B cell (primary cell): Measurements from ENCODE around the gene LTA4H. TPM values are rescaled to one million over a fixed set of nuclear protein-coding genes. Genes with fewer than 3 reads are reported as not detected.

ENCODE experiments used
- ATAC-seq: fragments of 200-7000 bp; cut with Tn5 transposase; one replicate; pipeline ENCODE4 v1.10.0; 2021; ENCODE audit warnings: low read depth, mild to moderate bottlenecking, moderate number of reproducible peaks, moderate library complexity
- CTCF ChIA-PET: fragments of 350-600 bp; sonication (Branson Sonifier 250); formaldehyde crosslinking; loops from one replicate; lab custom pipeline; 2021; ENCODE audit warnings: antibody characterized with exemption, inconsistent platforms; lab: Charles Lee
- POLR2A ChIA-PET: fragments of 350-600 bp; sonication (Branson Sonifier 250); formaldehyde crosslinking; loops from one replicate; lab custom pipeline; 2021; ENCODE audit warnings: antibody characterized with exemption; lab: Charles Lee
- DNase-seq: peaks from one replicate; pipeline ENCODE4 v3.0.0; 2013
- H2AFZ ChIP-seq: 2 replicates; pipeline ENCODE4 v1.6.1; 2012; ENCODE audit warnings: mild to moderate bottlenecking, low read depth, low read length; ENCODE audit not compliant: insufficient read depth, poor library complexity, severe bottlenecking
- H3K27ac ChIP-seq, 2 donors: 1 replicate in 1 of 2; 2 replicates in 1 of 2; pipeline ENCODE4 v1.5.1; 2012 to 2013; ENCODE audit warnings: low read length in 2 of 2, mild to moderate bottlenecking in 2 of 2, moderate library complexity in 1 of 2
- H3K27me3 ChIP-seq, 4 experiments: fragments of 200-600 bp in 1 of 4; sonication (generic) in 1 of 4; replicated peaks in 1 of 4; 1 replicate in 2 of 4; 2 replicates in 2 of 4; pipeline versions ENCODE4 v1.6.1 to v1.7.0; 2013 to 2016; ENCODE audit warnings: low read length in 3 of 4, mild to moderate bottlenecking in 2 of 4, mixed read lengths in 1 of 4, moderate library complexity in 1 of 4; ENCODE audit not compliant: insufficient read depth in 4 of 4, control insufficient read depth in 3 of 4; ENCODE audit errors: control extremely low read depth in 1 of 4
- H3K36me3 ChIP-seq, 2 experiments: replicated peaks in 1 of 2; 1 replicate in 1 of 2; 2 replicates in 1 of 2; pipeline versions ENCODE4 v1.6.1 to v1.7.1; 2013; ENCODE audit warnings: low read length in 1 of 2; ENCODE audit not compliant: insufficient read depth in 2 of 2, control insufficient read depth in 1 of 2; ENCODE audit errors: control extremely low read depth in 1 of 2, extremely low read depth in 1 of 2
- H3K4me1 ChIP-seq, 2 donors: fragments of 200-600 bp in 1 of 2; sonication (generic) in 1 of 2; 1 replicate in 1 of 2; 2 replicates in 1 of 2; pipeline versions ENCODE4 v1.5.1 to v1.6.1; 2013 to 2017; ENCODE audit warnings: low read length in 2 of 2; ENCODE audit not compliant: control insufficient read depth in 2 of 2, insufficient read depth in 2 of 2
- H3K4me2 ChIP-seq: replicated peaks from 2 replicates; pipeline ENCODE3; 2012; ENCODE audit warnings: mild to moderate bottlenecking, low read depth, low read length; ENCODE audit not compliant: poor library complexity, severe bottlenecking
- H3K4me3 ChIP-seq, 5 experiments: fragments of 200-600 bp in 1 of 5; sonication (generic) in 1 of 5; 1 replicate in 3 of 5; 2 replicates in 2 of 5; pipeline versions ENCODE4 v1.5.1 to v1.7.0; 2011 to 2016; ENCODE audit warnings: low read length in 4 of 5, mild to moderate bottlenecking in 4 of 5, low read depth in 2 of 5, control low read depth in 1 of 5, moderate library complexity in 1 of 5; ENCODE audit not compliant: insufficient read depth in 1 of 5; ENCODE audit errors: control extremely low read depth in 1 of 5, extremely low read depth in 1 of 5
- H3K79me2 ChIP-seq: fragments of 200-600 bp; sonication (generic); one replicate; pipeline ENCODE4 v1.6.0; 2016; ENCODE audit warnings: low read length; ENCODE audit not compliant: control insufficient read depth, insufficient read depth
- H3K9ac ChIP-seq: fragments of 200-600 bp; sonication (generic); 2 replicates; pipeline ENCODE4 v1.6.1; 2017; ENCODE audit warnings: mild to moderate bottlenecking, low read length, moderate library complexity
- H3K9me3 ChIP-seq, 3 donors: one replicate each; pipeline versions ENCODE4 v1.6.1 to v1.7.1; 2013; ENCODE audit warnings: low read length in 2 of 3; ENCODE audit not compliant: control insufficient read depth in 2 of 3, insufficient read depth in 1 of 3; ENCODE audit errors: control extremely low read depth in 1 of 3
- H4K20me1 ChIP-seq: 2 replicates; pipeline ENCODE4 v1.6.0; 2012; ENCODE audit warnings: mild to moderate bottlenecking, low read length; ENCODE audit not compliant: insufficient read depth, control insufficient read depth, poor library complexity, severe bottlenecking
- H3K27ac Mint-ChIP-seq: one replicate; pipeline ENCODE4 v1.8.0; 2021; ENCODE audit warnings: mixed read lengths
- H3K27me3 Mint-ChIP-seq: one replicate; pipeline ENCODE4 v1.8.0; 2021; ENCODE audit warnings: mixed read lengths
- H3K4me1 Mint-ChIP-seq: one replicate; pipeline ENCODE4 v1.8.0; 2021; ENCODE audit warnings: mixed read lengths
- H3K4me3 Mint-ChIP-seq: one replicate; pipeline ENCODE4 v1.8.0; 2021; ENCODE audit warnings: mixed read lengths
- H3K9me3 Mint-ChIP-seq: one replicate; pipeline ENCODE4 v1.8.0; 2022; ENCODE audit warnings: mixed read lengths; ENCODE audit not compliant: insufficient read depth
- CTCF ChIP-seq: fragments of 200-600 bp; IDR thresholded peaks from one replicate; pipeline ENCODE4 v1.8.0; 2022; ENCODE audit warnings: antibody characterized with exemption, mild to moderate bottlenecking
- EZH2 ChIP-seq: IDR thresholded peaks from 2 replicates; pipeline ENCODE4 v1.6.1; 2012; ENCODE audit warnings: borderline replicate concordance, low read depth, mild to moderate bottlenecking, moderate library complexity, low read length; ENCODE audit not compliant: insufficient read depth, poor library complexity, severe bottlenecking
- WGBS: methylation state at CpG from one replicate; pipeline ENCODE4 v1.1.5; 2013; ENCODE audit warnings: missing lambda C conversion rate; ENCODE audit not compliant: insufficient coverage; 5-methylcytosine and 5-hydroxymethylcytosine counted together
- intact Hi-C: fragments of 100-400 bp; cut with micrococcal nuclease; formaldehyde crosslinking; loops from one replicate; pipeline ENCODE4 v1.10.0; 2022
- polyA plus RNA-seq: library from polyadenylated mRNA; depleted of rRNA; stranded (reverse); fragments of >200 nt; gene quantifications from 2 replicates; pipeline ENCODE4 v1.2.3, GENCODE V29; 2012
- total RNA-seq, 2 donors: library from RNA; stranded (reverse); fragments of 120-200 nt in 1 of 2; gene quantifications; 1 replicate in 1 of 2; 2 replicates in 1 of 2; pipeline versions ENCODE4 v1.2.3 to v1.2.4, GENCODE V29; 2013 to 2022

Gene LTA4H
- total and polyA plus RNA-seq, 2 donors (not counting 1 experiment from before 2014, with no cell fraction given) = 153 to 167 TPM

DNA sequence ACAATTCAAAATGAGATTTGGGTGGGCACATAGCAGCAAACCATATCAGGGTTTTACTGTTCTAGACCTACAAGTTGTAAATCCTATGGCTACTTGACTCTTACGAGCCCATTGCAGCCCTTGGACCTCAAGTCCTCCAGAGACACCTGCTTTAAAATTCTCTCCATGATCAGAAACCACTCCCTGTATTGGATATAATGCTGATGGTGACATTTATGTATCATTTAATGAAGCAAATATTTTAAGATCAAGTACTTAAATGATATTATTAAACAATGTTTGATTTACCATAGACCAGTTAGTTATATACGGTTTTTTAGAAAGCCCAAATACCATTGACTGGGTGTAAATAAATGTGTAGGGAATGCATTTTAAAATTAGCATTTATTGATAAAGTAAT lies 68.1 kb downstream of the LTA4H start:
- intact Hi-C loops = no loop called here
- POLR2A ChIA-PET = no interaction called here
- CTCF ChIA-PET = no interaction called here
- no peaks in the 10 kb centered on the region for H3K9me3 Mint-ChIP-seq
- Histone ChIP-seq H3K36me3 (no peaks in the 10 kb centered on the region), H3K4me3 (no peak overlapping the region), H3K4me1 (no peaks in the 10 kb centered on the region), H2AFZ (no peak overlapping the region), H3K9me3 (no peaks in the 10 kb centered on the region), H3K27me3 (no peaks in the 10 kb centered on the region), H3K79me2 (no peaks in the 10 kb centered on the region), H3K9ac (no peak overlapping the region), H3K4me2 (no peak overlapping the region), H4K20me1 (no peaks in the 10 kb centered on the region), H3K27ac (no peak overlapping the region)
- H3K27me3 Mint-ChIP-seq = no peaks in the 10 kb centered on the region
- no CpG with 5 or more reads among the region's 2 CpGs for WGBS
- DNase-seq = no peak
- no peak overlapping the region for H3K27ac Mint-ChIP-seq
- no peak overlapping the region for H3K4me3 Mint-ChIP-seq
- H3K4me1 Mint-ChIP-seq = no peaks in the 10 kb centered on the region
- no peak for TF ChIP-seq EZH2
- no peak for TF ChIP-seq CTCF
- ATAC-seq = no peak

DNA sequence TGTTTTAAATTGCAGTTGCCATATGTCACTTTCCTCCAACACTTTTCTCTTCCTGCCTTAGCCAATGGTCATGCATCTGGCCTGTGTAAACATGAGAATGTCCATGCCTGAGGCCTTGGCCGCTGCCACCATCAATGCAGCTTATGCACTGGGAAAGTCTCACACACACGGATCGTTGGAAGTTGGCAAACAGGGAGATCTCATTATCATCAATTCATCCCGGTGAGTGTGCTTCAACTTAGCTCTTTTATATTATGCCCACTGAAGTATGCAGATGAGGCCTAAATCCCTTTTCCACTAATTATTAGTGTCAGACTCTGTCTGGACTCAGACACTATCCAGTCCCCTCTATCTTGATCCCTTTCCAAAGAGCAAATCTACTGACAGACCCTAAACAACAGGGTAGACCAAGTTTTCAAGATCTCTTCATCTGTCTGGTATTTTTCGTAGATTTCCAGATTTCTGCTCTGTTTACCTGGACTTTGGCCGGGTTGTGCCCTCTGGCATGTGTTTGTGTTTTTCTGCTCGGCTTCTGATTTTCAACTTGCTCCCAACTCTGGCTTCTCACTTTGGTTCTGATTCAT lies 69.0 kb downstream of the LTA4H start:
- no peaks in the 10 kb centered on the region for H4K20me1 ChIP-seq
- H3K27ac ChIP-seq = no peak overlapping the region
- DNase-seq (no peak), ATAC-seq (no peak)
- H3K36me3 ChIP-seq = no peaks in the 10 kb centered on the region
- no peaks in the 10 kb centered on the region for H3K9me3 Mint-ChIP-seq
- no peak overlapping the region for H2AFZ ChIP-seq
- H3K27me3 Mint-ChIP-seq = peaks cover 3% of the 10 kb centered on the region
- ChIA-PET POLR2A (no interaction called here), CTCF (no interaction called here)
- no peak overlapping the region for H3K4me3 Mint-ChIP-seq
- no peaks in the 10 kb centered on the region for H3K4me1 ChIP-seq
- no peak overlapping the region for H3K27ac Mint-ChIP-seq
- intact Hi-C loops = no loop called here
- H3K9me3 ChIP-seq = no peaks in the 10 kb centered on the region
- WGBS = 98% methylated on average over 7 of the region's 7 CpGs
- H3K4me3 ChIP-seq = no peak overlapping the region
- TF ChIP-seq CTCF = no peak
- TF ChIP-seq EZH2 = no peak
- H3K4me1 Mint-ChIP-seq = no peaks in the 10 kb centered on the region
- no peak overlapping the region for H3K9ac ChIP-seq
- no peak overlapping the region for H3K4me2 ChIP-seq
- H3K27me3 ChIP-seq = no peaks in the 10 kb centered on the region
- H3K79me2 ChIP-seq = no peaks in the 10 kb centered on the region
